DOHH2 (cell line): Measurements from ENCODE around the gene ANKRD13A.

Experiments
- CTCF ChIP-seq: fragments of 200-600 bp; sonication (generic); IDR thresholded peaks from one replicate; pipeline ENCODE4 v1.5.1; 2014; ENCODE audit warnings: antibody characterized with exemption, mild to moderate bottlenecking, low read depth, low read length; ENCODE audit not compliant: poor library complexity, severe bottlenecking
- EZH2phosphoT487 ChIP-seq: fragments of 200-600 bp; sonication (generic); IDR thresholded peaks from 2 replicates; pipeline ENCODE4 v1.6.1; 2017; ENCODE audit warnings: borderline replicate concordance, mild to moderate bottlenecking, antibody characterized with exemption, low read length, moderate library complexity, mixed read lengths

GRCh38 chr12:110035534-110036104 is 36.4 kb downstream of the ANKRD13A start:
- TF ChIP-seq CTCF (no peak), EZH2phosphoT487 (no peak)
